Measurements from ENCODE around the gene ZNF559.
A peak's percentile ranks its signal among the peaks of the same experiment; 100 is the strongest.
"Not testable (repeated sequence)": the region's sequence is repeated elsewhere in the genome, so short reads cannot be mapped to it uniquely, and the experiment has no call there.

The ZNF559 gene

DNA sequence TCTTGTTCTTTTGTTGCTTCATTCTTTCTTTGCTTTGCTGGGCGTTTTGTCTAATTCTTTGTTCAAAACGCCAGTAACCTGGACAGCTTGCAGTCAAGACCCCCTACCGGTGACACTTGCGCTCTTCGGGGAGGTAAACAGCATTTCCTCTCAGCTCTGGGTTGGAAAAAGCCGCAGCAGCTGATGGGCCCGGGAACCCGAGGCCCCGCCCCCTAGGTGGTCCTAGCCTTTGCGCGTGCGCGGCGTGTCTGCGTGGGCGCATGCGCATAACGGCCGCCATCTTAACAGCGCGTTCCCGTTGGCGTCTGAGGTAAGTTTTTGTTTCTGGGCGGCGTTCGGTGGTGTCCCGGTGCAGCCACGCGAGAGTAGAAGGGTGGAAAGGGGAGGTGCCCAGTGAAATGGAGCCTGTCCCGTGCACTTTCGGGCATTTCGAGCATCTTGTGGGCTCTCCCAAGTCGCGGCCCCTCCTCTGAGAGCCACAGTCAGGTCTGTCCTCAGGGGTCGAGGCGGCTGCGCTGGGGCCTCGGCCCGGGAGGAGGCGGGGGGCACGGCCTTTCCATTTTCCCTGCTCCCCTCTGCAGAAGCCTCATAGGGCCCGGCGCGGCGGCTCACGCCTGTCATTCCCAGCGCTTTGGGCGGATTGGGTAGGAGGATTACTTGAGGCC is at the start of gene ZNF559:
ZNF559 (plus strand) TSS at position 261 of the 665 bp plus-strand sequence. CDS start 14,371 bp downstream, outside the sequence.
- no peak for DNase-seq

DNA sequence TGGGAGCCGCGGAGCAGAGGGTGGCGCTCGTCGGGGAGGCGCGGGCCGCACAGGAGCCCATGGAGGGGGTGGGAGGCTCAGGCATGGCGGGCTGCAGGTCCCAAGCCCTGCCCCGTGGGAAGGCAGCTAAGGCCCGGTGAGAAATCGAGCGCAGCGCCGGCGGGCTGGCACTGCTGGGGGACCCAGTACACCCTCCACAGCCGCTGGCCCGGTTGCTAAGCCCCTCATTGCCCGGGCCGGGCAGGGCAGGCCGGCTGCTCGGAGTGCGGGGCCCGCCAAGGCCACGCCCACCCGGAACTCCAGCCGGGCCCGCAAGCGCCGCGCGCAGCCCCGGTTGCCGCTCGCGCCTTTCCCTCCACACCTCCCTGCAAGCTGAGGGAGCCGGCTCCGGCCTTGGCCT is 40.5 kb upstream of the ZNF559 start:
- DNase-seq: not testable (repeated sequence)

GRCh38 chr19:9289231-9289884 is 34.6 kb upstream of the ZNF559 start:
- DNase-seq: no peak

- no peak for DNase-seq
Measured at GRCh38 chr19:9295411-9295849, 28.5 kb upstream of the ZNF559 start.

DNA sequence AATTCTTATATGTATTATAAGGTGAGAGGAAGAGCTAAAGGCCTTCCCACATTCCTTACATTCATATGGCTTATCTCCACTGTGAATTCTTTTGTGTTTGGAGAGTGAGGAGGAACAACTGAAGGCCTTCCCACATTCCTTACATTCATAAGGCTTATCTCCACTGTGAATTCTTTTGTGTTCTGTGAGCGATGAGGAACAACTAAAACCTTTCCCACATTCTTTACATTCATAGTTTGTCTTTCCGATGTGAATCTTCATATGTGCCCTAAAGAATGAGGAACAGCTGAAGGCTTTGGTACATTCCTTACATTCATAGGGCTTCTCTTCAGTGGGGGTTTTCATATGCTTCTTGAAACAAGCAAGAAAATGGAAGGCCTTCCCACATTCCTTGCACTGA is 27.6 kb upstream of the ZNF559 start:
- DNase-seq: no peak

DNA sequence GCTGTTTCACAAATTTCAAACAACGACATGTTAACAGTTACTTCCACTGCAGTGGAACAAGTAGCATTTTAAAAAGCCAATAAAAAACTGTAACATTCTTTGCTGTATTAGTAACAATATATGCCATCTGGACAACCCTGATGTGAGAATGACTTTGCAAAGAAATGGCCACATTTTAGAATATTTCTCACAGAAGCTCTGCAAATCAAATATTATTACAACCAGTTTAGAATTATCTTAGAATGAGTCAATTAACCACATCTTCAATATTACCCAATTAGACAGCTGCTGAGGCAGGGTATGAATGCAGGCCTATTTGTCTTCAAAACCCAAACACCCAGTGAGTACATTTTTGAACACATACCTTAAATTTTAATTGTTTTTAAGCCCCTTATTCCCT is 17.5 kb upstream of the ZNF559 start:
- no peak for DNase-seq

DNA sequence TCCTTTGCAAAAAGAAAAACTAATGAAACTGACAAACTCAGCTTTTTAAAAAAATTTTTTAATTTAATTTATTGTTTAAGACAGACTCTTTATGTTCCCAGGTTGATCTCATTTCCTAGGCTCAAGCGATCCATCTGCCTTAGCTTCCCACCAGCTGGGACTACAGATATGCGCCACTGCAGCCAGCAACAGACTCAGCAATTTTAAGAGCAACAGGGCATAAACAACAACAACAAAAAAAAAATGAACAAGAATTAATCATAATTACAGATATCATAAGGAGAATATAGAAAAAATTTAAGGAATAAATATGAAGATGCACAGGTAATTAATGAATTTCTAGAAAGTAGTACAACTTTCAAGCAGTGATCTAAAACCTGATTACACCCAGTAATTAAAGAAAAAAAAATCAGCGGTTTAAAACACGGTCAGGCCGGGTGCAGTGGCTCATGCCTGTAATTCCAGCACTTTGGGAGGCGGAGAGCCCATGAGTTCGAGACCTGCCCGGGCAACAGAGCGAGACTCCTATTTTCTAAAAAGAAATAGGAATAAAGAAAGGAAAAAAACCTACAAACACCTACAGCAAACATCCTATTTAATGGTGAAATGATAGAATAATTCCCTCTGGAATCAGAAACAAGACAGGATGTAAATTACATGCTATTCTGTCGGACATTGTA is 15.7 kb upstream of the ZNF559 start:
- no peak for DNase-seq

- peak; percentile 78 for DNase-seq
Measured at GRCh38 chr19:9309139-9309973, 14.6 kb upstream of the ZNF559 start, which contains the start of gene ZNF699. Gene ZNF699, minus strand, starts transcription at chr19:9309838. Its CDS starts 4,719 bp downstream, at chr19:9305119.

DNA sequence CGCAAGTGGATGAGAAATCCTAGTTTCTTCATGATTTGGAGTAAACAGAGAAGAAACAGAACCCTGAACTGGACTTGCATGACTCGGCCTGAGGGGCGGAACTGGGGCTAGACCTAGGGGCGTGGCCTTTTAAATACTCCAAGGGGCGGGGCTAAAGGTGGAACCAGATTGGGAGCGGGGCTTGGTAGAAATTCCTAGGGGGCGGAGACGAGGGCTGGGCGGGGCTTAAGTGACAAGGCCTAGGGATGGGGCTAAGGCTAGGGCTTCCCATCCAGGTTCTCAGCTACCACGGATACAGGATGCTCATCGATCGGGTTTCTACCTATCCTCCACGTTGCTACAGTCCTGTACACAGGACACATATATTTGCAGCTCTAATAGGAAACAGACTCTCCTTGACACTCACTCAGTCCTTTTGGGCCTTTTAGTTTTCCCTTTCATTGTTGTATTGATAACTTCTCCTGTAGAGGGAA is 14.0 kb upstream of the ZNF559 start:
- DNase-seq: no peak

GRCh38 chr19:9313756-9314155 is 10.2 kb upstream of the ZNF559 start:
- no peak for DNase-seq

- no peak for DNase-seq
Measured at GRCh38 chr19:9321338-9321737, 2.6 kb upstream of the ZNF559 start.

DNA sequence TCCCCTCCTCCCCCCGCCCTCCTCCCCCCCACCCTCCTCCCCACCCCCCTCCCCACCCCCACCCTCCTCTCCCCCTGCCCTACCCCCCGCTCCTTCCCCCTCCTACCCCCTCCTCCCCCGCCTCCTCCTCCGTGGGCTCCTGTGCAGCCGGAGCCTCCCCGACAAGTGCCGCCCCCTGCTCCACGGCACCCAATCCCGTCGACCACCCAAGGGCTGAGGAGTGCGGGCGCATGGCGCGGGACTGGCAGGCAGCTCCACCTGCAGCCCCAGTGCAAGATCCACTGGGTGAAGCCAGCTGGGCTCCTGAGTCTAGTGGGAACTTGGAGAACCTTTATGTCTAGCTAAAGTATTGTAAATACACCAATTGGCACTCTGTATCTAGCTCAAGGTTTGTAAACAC is 2.2 kb upstream of the ZNF559 start:
- not testable (repeated sequence) for DNase-seq

DNA sequence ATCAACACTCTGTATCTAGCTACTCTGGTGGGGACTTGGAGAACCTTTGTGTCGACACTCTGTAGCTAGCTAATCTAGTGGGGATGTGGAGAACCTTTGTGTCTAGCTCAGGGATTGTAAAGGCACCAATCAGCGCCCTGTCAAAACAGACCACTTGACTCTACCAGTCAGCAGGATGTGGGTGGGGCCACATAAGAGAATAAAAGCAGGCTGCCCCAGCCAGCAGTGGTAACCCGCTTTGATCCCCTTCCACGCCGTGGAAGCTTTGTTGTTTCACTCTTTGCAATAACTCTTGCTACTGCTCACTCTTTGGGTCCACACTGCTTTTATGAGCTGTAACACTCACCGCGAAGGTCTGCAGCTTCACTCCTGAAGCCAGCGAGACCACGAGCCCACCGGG is 1.8 kb upstream of the ZNF559 start:
- DNase-seq: not testable (repeated sequence)

DNA sequence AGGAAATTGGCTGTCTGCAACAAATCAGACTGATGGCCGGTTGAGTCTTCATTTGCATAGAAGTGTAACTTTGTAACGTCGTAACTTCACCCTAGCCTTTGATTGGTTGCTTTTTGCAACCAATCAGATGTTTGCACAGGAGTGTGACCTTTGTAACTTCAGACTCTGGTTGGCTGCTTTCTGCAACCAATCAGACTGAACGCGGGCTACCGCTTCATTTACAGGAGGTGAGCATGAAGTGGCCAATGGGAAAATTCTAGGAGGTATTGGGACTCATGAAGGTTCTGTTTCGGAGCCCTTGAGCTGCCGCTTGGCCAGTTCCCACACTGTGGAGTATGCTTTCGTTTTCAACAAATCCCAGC is 441 bp upstream of the ZNF559 start:
- DNase-seq: no peak

- no peak for DNase-seq
Measured at GRCh38 chr19:9324584-9324962, 594 bp downstream of the ZNF559 start.

DNA sequence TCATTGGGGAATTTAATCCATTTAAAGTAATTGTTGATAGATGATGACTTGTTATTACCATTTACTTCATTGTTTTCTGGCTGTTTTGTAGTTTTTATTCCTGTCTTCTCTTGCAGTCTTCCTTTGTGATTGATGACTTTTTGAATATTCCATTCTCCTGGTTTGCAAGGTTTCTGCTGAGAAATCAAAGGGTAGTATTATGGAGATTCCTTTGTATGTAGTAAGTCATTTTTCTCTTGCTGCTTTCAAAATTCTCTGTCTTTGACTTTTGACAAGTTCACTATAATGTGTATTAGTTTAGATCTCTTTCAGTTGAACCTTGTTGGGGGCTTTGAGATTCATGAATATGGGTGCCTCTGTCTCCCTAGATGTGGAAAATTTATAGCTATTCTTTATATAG is 6.0 kb downstream of the ZNF559 start:
- DNase-seq: no peak

GRCh38 chr19:9342610-9343304 is 18.8 kb downstream of the ZNF559 start:
- no peak for DNase-seq

DNA sequence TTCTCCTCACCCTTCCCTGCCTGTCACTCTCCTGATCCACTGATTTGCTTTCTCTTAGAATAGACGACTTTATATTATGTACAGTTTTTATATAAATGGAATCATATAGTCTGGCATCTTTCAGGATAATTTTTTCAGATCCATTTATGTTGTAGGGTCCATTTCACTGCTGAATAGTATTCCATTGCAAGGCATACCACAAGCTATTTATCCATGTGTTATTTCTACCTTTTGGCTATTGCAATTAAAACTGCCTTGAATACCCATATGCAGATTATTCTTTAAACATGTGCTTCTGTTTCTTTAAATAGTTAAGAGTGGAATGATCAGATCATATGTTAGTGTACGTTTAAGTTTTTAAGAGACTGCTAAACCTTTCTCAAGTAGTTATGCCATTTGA is 21.0 kb downstream of the ZNF559 start:
- DNase-seq: no peak

- DNase-seq: no peak
Measured at GRCh38 chr19:9348253-9348652, 24.3 kb downstream of the ZNF559 start.

DNA sequence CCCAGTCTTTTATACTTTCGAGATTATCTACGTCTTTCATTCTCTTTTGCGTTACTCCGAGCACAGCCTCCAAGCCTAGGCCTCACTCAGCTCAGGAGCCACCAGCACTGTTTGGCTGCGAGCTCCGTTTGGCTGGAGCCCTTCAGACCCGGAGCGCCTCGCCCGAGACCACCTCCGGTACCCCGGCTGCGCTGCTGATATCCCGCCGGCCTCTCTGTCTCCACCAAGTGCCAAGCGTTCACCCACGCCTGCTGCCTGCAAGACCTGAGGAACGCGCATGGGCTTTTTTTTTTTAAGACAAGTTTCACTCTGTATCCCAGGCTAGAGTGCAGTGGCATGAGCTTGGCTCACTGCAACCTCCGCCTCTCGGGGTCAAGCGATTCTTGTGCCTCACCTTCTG is 24.7 kb downstream of the ZNF559 start:
- no peak for DNase-seq

- no peak for DNase-seq
Measured at GRCh38 chr19:9352505-9352904, 28.5 kb downstream of the ZNF559 start.

DNA sequence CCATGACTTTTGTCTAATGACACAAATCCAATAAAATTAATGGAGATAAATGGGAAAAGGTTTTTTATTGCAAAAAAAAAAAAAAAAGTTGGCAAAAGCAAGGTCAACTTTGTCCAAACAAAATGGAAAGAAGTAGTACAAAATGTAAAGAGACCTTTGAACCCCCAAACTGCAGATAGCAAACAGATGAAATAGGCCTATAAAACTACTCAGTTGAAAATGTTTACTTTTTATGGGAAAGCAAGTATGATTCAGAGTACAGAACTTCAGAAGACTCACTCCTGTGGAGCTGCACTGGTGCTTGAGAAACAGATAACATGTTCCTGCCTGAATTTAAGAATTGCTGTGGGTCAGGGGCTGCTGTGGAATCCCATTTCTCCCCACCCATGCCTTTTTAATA is 29.0 kb downstream of the ZNF559 start:
- DNase-seq: no peak

All from SIG-M5 (cell line).